IPS-18c (cell line): ENCODE measurements around the gene GULP1.

Experiments used
- H3K4me3 ChIP-seq: 2 replicates; pipeline ENCODE4 v1.7.0; 2013; ENCODE audit warnings: low read depth, mild to moderate bottlenecking, low read length, moderate library complexity; ENCODE audit not compliant: insufficient read depth
- H3K9me3 ChIP-seq: one replicate; pipeline ENCODE4 v1.6.1; 2013; ENCODE audit warnings: mild to moderate bottlenecking, low read length, moderate library complexity; ENCODE audit not compliant: control insufficient read depth, insufficient read depth

GULP1 gene

GRCh38 chr2:188422726-188423125, 131.1 kb downstream of the GULP1 start:
- H3K9me3 ChIP-seq: no peaks in the 10 kb centered on the region
- H3K4me3 ChIP-seq: no peak overlapping the region

- H3K4me3 ChIP-seq: no peak overlapping the region
- H3K9me3 ChIP-seq: no peaks in the 10 kb centered on the region
These were observed 133.6 kb downstream of the GULP1 start for GRCh38 chr2:188425266-188425665.

- Histone ChIP-seq H3K9me3 (no peaks in the 10 kb centered on the region), H3K4me3 (no peak overlapping the region)
These were observed 134.4 kb downstream of the GULP1 start for GRCh38 chr2:188426121-188426520.

DNA sequence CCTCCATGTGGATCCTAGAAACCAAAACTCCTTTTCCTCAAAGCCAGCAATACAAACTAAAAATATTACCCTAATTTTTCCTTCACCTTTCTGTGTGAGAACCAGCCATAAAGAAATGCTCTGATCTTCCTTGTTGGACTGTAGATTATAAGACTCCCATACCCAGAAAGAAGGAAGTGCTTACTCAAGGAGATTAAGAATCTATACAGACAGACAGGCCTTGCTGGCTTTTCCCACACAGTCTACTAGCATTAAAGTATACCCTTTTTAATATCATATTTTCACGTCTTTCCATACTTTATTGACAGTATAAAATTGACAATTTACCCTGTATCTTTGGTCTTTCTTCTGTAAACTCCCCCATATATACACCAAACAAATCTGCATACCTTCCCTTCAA, 139.0 kb downstream of the GULP1 start:
- Histone ChIP-seq H3K9me3 (no peaks in the 10 kb centered on the region), H3K4me3 (no peak overlapping the region)

GRCh38 chr2:188434018-188434417, 142.3 kb downstream of the GULP1 start:
- H3K4me3 ChIP-seq: no peak overlapping the region
- H3K9me3 ChIP-seq: no peaks in the 10 kb centered on the region

DNA sequence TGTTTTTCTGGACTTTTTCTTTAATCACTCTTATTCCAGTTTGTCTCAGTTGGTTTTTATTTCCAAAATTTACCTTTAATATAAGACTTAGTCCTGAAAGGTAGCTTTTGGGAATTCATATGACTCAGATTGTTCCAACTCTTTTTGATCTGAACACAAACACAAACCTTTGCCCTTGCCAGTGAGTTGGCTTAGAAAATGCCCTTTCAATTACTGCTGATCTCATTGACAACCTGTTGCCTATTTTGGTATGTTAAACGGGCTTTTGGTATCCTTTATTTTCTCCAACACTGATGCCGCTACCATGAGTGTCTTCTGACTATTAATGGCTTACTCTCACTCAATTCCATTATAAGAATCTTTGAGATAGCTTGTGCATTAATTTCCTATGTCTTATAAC, 143.4 kb downstream of the GULP1 start:
- no peaks in the 10 kb centered on the region for H3K9me3 ChIP-seq
- H3K4me3 ChIP-seq: no peak overlapping the region

DNA sequence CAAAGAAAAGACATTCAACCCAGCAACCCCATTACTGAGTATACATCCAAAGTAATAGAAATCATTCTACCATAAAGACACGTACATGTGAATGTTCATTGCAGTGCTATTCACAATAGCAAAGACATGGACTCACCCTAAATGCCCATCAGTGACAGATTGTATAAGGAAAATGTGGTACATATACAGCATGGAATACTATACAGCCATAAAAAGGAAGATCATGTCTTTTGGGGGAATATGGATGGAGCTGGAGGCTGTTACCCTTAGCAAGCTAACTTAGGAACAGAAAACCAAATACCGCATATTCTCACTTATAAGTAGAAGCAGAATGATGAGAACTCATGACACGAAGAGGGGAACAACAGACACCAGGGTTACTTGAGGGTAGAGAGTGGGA, 145.9 kb downstream of the GULP1 start:
- no peaks in the 10 kb centered on the region for H3K9me3 ChIP-seq

DNA sequence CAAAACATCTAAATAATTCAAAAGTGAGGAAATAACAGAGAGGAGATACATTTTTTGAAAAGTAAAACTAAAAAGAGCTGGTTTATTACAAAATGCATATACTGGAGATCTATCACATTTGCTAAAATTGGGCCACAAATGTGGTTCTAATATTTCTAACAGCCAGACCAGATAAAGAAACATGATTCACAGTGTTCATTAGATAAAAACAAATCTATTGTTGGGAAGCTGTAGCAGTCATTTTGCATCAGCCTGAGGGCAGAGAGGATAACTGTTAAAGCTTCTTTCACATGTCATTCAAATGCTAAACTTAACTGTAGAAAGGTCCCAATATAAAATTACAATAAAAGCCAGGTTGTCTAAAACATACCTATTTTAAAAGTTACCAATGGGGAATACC, 148.3 kb downstream of the GULP1 start:
- no peaks in the 10 kb centered on the region for H3K9me3 ChIP-seq

More for the DNA sequence above, 145.9 kb downstream of the GULP1 start:
- no peak overlapping the region for H3K4me3 ChIP-seq

GRCh38 chr2:188440849-188441248, 149.2 kb downstream of the GULP1 start:
- H3K9me3 ChIP-seq: no peaks in the 10 kb centered on the region

More for the DNA sequence above, 148.3 kb downstream of the GULP1 start:
- H3K4me3 ChIP-seq: no peak overlapping the region

GRCh38 chr2:188441288-188441947, 149.7 kb downstream of the GULP1 start:
- no peaks in the 10 kb centered on the region for H3K9me3 ChIP-seq
- no peak overlapping the region for H3K4me3 ChIP-seq

More at GRCh38 chr2:188440849-188441248, 149.2 kb downstream of the GULP1 start:
- H3K4me3 ChIP-seq: no peak overlapping the region

DNA sequence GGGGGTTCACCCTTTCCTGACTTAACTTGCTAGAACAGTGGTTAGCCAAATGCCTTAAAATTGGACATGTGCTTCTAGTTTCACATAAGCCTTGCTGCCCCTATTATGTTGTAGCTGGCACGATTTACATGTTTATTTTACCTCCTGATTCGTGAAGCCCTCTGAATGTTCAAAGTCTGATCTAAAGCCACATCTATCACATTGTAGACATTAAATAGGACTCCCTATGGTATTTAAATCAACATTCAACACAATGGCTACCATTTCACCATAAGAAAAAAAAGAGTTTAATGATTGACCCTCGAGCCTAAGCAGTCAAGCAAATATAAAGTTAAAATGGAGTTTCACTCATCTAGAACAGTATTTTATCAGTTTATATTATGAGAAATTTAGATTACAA, 151.5 kb downstream of the GULP1 start:
- Histone ChIP-seq H3K4me3 (no peak overlapping the region), H3K9me3 (no peaks in the 10 kb centered on the region)

DNA sequence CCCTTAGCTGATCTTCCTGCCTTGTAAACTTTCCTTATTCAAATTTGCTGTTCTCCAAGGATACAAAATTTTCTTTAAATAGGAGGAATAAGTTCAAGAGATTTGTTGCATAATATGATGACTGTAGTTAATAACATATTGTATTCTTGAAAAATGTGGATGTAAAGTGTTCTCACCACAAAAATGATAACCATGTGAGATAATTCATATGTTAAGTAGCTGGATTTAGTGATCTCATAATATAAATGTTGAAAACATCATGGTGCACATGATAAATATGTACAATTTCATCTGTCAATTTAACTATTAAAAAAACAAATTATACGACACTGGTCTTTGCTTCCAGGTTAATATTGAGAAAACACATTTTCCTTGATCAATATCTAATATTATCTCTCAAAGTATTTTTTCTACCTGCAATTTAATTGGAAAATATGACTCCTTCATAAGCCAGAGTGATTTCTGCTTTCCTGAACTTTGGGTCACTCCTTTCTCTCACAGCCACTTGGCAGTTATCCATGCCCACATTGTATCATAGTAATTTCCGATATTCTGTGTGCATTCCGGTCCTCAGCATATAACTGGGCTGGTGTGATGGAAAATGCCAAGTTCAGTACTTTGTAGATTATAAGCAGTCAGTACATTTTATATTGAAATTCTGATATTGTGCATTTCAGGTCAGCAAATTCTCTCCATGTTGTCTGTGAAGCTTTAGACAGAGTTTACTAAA, 152.6 kb downstream of the GULP1 start:
- Histone ChIP-seq H3K9me3 (no peaks in the 10 kb centered on the region), H3K4me3 (no peak overlapping the region)

DNA sequence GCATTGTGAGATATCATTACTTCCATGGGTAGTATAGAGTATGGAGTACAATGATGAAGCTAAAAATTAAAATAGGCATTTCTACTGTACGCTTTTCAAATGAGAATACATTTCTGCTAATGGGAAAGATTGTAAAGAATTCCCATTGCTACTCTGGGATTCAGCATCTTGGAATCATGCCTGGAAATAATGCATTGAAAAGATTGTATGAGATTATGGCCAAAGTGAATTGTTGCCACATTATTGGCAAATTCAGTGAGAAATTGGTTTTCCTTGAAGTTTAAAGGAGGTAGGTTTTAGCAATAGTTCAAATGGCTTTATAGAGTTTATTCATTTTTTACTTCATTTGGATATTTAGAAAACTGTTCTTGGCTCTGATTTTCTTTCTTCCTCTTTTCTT, 157.9 kb downstream of the GULP1 start:
- Histone ChIP-seq H3K4me3 (no peak overlapping the region), H3K9me3 (peaks cover 2% of the 10 kb centered on the region)

GRCh38 chr2:188449971-188450370, 158.3 kb downstream of the GULP1 start:
- H3K9me3 ChIP-seq: peaks cover 2% of the 10 kb centered on the region
- H3K4me3 ChIP-seq: no peak overlapping the region

DNA sequence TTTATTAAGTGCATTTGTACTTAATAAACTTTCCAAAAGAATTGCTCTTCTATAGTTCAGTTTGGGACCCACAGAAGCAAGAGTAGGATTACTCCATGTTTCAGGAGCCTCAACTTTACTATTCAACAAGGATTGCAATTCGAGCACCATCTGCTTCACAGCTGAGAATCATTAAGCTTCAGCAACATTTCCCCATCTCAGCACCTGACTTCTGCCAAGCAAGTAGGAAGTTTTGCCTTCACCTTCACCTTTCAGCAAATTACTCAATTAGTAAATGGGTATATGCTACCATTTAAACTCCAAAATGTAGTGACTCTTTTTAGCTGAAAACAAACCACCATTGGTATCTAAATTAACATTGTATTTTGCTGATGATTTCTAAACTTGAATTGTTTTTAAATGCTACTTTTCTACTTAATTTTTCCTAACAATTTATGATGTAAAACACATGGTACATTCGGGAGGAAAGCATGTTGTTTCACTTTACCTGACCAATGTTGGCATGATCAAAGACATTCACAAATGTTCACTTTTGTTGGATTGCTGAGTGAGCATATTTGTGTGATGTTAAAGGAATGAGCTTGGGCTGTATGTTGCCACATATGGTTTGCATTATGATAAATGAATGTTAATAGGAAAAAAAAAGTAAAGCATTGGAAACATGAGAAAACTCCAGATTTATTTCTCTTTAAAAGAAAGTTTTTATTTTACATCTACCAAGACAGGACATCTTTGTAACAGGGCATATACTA, 159.2 kb downstream of the GULP1 start:
- Histone ChIP-seq H3K9me3 (peaks cover 2% of the 10 kb centered on the region), H3K4me3 (no peak overlapping the region)

GRCh38 chr2:188452084-188452483, 160.4 kb downstream of the GULP1 start:
- peaks cover 2% of the 10 kb centered on the region for H3K9me3 ChIP-seq

DNA sequence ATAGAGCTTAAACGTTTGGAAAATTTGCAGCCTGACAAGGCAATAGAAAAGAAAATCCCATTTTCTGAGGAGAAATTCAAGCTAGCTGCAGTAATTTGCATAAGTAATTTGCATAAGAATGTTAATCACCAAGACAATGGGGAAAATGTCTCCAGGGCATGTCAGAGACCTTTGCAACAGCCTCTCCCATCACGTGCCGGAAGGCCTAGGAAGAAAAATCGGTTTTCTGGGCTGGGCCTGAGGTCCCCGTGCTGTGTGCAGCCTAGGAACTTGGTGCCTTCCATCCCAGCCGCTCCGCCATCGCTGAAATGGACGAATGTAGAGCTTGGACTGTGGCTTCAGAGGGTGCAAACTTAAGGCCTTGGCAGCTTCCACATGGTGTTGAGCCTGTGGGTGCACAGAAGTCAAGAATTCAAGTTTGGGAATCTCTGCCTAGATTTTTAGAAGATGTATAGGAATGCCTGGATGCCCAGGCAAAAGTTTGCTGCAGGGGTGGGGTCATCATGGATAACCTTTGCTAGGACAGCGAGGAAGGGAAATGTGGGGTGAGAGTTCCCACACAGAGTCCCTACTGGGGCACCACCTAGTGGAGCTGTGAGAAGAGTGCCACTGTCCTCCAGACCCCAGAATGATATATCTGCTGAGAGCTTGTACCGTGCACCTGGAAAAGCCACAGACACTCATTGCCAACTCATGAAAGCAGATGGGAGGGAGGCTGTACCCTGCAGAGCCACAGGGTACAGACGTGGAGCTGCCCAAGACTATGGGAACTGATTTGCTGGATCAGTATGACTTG, 164.6 kb downstream of the GULP1 start:
- Histone ChIP-seq H3K9me3 (peaks cover 2% of the 10 kb centered on the region), H3K4me3 (no peak overlapping the region)

More at GRCh38 chr2:188452084-188452483, 160.4 kb downstream of the GULP1 start:
- no peak overlapping the region for H3K4me3 ChIP-seq
